ENCODE results near the gene TACC2.

The TACC2 gene

GRCh38 chr10:122051609-122052385 is 62.8 kb downstream of the TACC2 start:
- 0 out of 2 replicates have a peak, but pooled peaks have one; percentile 6 for TF ChIP-seq CTCF (IDR thresholded peaks at IDR 0.05; ENCODE audit: borderline replicate concordance, insufficient read depth, low read depth, low read length)
- H3K4me3 ChIP-seq (ENCODE audit: low read depth, low read length): no peak overlapping the region

GRCh38 chr10:122052701-122053100 is 63.7 kb downstream of the TACC2 start:
- no peak for TF ChIP-seq CTCF (IDR thresholded peaks at IDR 0.05; ENCODE audit: borderline replicate concordance, insufficient read depth, low read depth, low read length)
- no peak overlapping the region for H3K4me3 ChIP-seq (ENCODE audit: low read depth, low read length)

- TF ChIP-seq CTCF (IDR thresholded peaks at IDR 0.05; ENCODE audit: borderline replicate concordance, insufficient read depth, low read depth, low read length): no peak
- no peak overlapping the region for H3K4me3 ChIP-seq (ENCODE audit: low read depth, low read length)
These were observed 64.4 kb downstream of the TACC2 start for GRCh38 chr10:122053314-122053713.

GRCh38 chr10:122054048-122055025 is 65.4 kb downstream of the TACC2 start:
- H3K4me3 ChIP-seq (ENCODE audit: low read depth, low read length): no peak overlapping the region
- peak; percentile 51; the same call in 1 of the 2 replicates for TF ChIP-seq CTCF (IDR thresholded peaks at IDR 0.05; ENCODE audit: borderline replicate concordance, insufficient read depth, low read depth, low read length)

GRCh38 chr10:122055252-122055651 is 66.3 kb downstream of the TACC2 start:
- no peak overlapping the region for H3K4me3 ChIP-seq (ENCODE audit: low read depth, low read length)
- TF ChIP-seq CTCF (IDR thresholded peaks at IDR 0.05; ENCODE audit: borderline replicate concordance, insufficient read depth, low read depth, low read length): no peak

- H3K4me3 ChIP-seq (ENCODE audit: low read depth, low read length): no peak overlapping the region
- no peak for TF ChIP-seq CTCF (IDR thresholded peaks at IDR 0.05; ENCODE audit: borderline replicate concordance, insufficient read depth, low read depth, low read length)
These were observed 67.6 kb downstream of the TACC2 start for GRCh38 chr10:122056431-122057094.

Data from GM12875 (cell line).